GM23248 (cell line): Measurements from ENCODE around the gene IRF9. TPM values are rescaled to one million over a fixed set of nuclear protein-coding genes. Genes with fewer than 3 reads are reported as not detected.

ENCODE experiments used
- DNase-seq: peaks from one replicate; pipeline ENCODE4 v3.0.0-alpha.2; 2015
- H2AFZ ChIP-seq: fragments of 200-600 bp; sonication (generic); 2 replicates; pipeline ENCODE4 v1.6.1; 2016; ENCODE audit warnings: antibody characterized with exemption
- H3F3A ChIP-seq: fragments of 200-600 bp; sonication (generic); 2 replicates; pipeline ENCODE4 v1.6.1; 2016; ENCODE audit warnings: mild to moderate bottlenecking, antibody characterized with exemption, mixed run types; ENCODE audit not compliant: insufficient read depth
- H3K27ac ChIP-seq: fragments of 200-600 bp; sonication (generic); 2 replicates; pipeline ENCODE4 v1.5.1; 2016; ENCODE audit warnings: mild to moderate bottlenecking
- H3K27me3 ChIP-seq: fragments of 200-600 bp; sonication (generic); replicated peaks from 2 replicates; pipeline ENCODE4 v1.6.1; 2016; ENCODE audit warnings: mild to moderate bottlenecking; ENCODE audit not compliant: insufficient read depth
- H3K36me3 ChIP-seq: fragments of 200-600 bp; sonication (generic); 2 replicates; pipeline ENCODE4 v1.6.1; 2016; ENCODE audit warnings: low read depth, mild to moderate bottlenecking
- H3K4me1 ChIP-seq: fragments of 200-600 bp; sonication (generic); 2 replicates; pipeline ENCODE4 v1.6.1; 2016; ENCODE audit warnings: mild to moderate bottlenecking; ENCODE audit not compliant: insufficient read depth
- H3K4me2 ChIP-seq: fragments of 200-600 bp; sonication (generic); one replicate; pipeline ENCODE4 v1.6.1; 2016; ENCODE audit warnings: mild to moderate bottlenecking; ENCODE audit not compliant: unreplicated experiment
- H3K4me3 ChIP-seq: fragments of 200-600 bp; sonication (generic); 2 replicates; pipeline ENCODE4 v1.5.1; 2016; ENCODE audit warnings: mild to moderate bottlenecking
- H3K79me2 ChIP-seq: fragments of 200-600 bp; sonication (generic); 2 replicates; pipeline ENCODE4 v1.6.1; 2016; ENCODE audit warnings: mild to moderate bottlenecking; ENCODE audit not compliant: insufficient read depth
- H3K9ac ChIP-seq: fragments of 200-600 bp; sonication (generic); 2 replicates; pipeline ENCODE4 v1.6.1; 2016; ENCODE audit warnings: mild to moderate bottlenecking
- H3K9me2 ChIP-seq: fragments of 200-600 bp; sonication (generic); 2 replicates; pipeline ENCODE4 v1.6.1; 2016; ENCODE audit warnings: mixed run types, mild to moderate bottlenecking, moderate library complexity; ENCODE audit not compliant: insufficient read depth
- H3K9me3 ChIP-seq: fragments of 200-600 bp; sonication (generic); one replicate; pipeline ENCODE4 v1.6.1; 2017; ENCODE audit warnings: low read depth
- H4K20me1 ChIP-seq: fragments of 200-600 bp; sonication (generic); 2 replicates; pipeline ENCODE4 v1.6.0; 2016; ENCODE audit not compliant: insufficient read depth
- EZH2 ChIP-seq: fragments of 200-600 bp; sonication (generic); IDR thresholded peaks from 2 replicates; pipeline ENCODE4 v1.6.1; 2018; ENCODE audit warnings: antibody characterized with exemption, mild to moderate bottlenecking; ENCODE audit not compliant: insufficient read depth, poor library complexity, severe bottlenecking
- EZH2phosphoT487 ChIP-seq: fragments of 200-600 bp; sonication (generic); IDR thresholded peaks from 2 replicates; pipeline ENCODE4 v1.6.1; 2018; ENCODE audit warnings: antibody characterized with exemption, moderate library complexity, mild to moderate bottlenecking, low read depth; ENCODE audit not compliant: insufficient read depth
- WGBS, 2 experiments: methylation state at CpG; one replicate each; pipeline ENCODE4 v1.1.6; 2015 to 2017; ENCODE audit warnings: low lambda C conversion rate in 2 of 2, low coverage in 1 of 2; ENCODE audit errors: missing lambda C conversion rate in 2 of 2; 5-methylcytosine and 5-hydroxymethylcytosine counted together
- in situ Hi-C: fragments of 300-500 bp; cut with MboI; formaldehyde crosslinking; loops from 2 replicates; pipeline ENCODE4 v1.15.0; 2020
- polyA plus RNA-seq: library from polyadenylated mRNA; unstranded; fragments of >200 nt; fragmentation: Nextera tagmentation; extraction: Ambion mirVana; gene quantifications from 2 replicates; pipeline ENCODE4 v1.2.1, GENCODE V29; 2016
- total RNA-seq: library from RNA; depleted of rRNA; stranded (reverse); fragments of >200 nt; shearing (Covaris generic); gene quantifications from 2 replicates; pipeline ENCODE4 v1.2.3, GENCODE V29; 2014

IRF9 gene
- total and polyA plus RNA-seq, 2 experiments from 2014 or later: 56.7 to 87.1 TPM

- Histone ChIP-seq H3K4me3 (peak overlapping the region; percentile 84), H3K4me2 (peak overlapping the region; percentile 83), H3K27ac (peak overlapping the region; percentile 79; the same call in 1 of the 2 replicates), H3K4me1 (peaks cover 37% of the 10 kb centered on the region), H2AFZ (no peak overlapping the region), H4K20me1 (no peaks in the 10 kb centered on the region), H3K79me2 (peaks cover 55% of the 10 kb centered on the region), H3K36me3 (peaks cover 8% of the 10 kb centered on the region; the same call in 1 of the 2 replicates), H3K27me3 (no peaks in the 10 kb centered on the region), H3F3A (peaks cover 41% of the 10 kb centered on the region), H3K9me2 (no peaks in the 10 kb centered on the region), H3K9ac (peak overlapping the region; percentile 80), H3K9me3 (no peaks in the 10 kb centered on the region)
- DNase-seq: no peak
- TF ChIP-seq EZH2 (no peak), EZH2phosphoT487 (no peak)
- in situ Hi-C loops: no loop called here
- WGBS, 2 experiments: 81 to 88% methylated on average over 2 of the region's 2 CpGs
Measured at GRCh38 chr14:24145219-24145618, 15.8 kb upstream of the IRF9 start.

GRCh38 chr14:24145690-24146452 is 15.2 kb upstream of the IRF9 start:
- Histone ChIP-seq H3K9me2 (no peaks in the 10 kb centered on the region), H3F3A (peaks cover 41% of the 10 kb centered on the region), H3K9ac (peak overlapping the region; percentile 80), H2AFZ (peak overlapping the region; percentile 66), H3K27ac (peak overlapping the region; percentile 79), H3K4me3 (peak overlapping the region; percentile 84), H3K9me3 (no peaks in the 10 kb centered on the region), H3K79me2 (peaks cover 55% of the 10 kb centered on the region), H3K27me3 (no peaks in the 10 kb centered on the region), H4K20me1 (no peaks in the 10 kb centered on the region), H3K4me1 (peaks cover 37% of the 10 kb centered on the region), H3K4me2 (peak overlapping the region; percentile 83), H3K36me3 (peaks cover 8% of the 10 kb centered on the region; the same call in 1 of the 2 replicates)
- peak; percentile 80 for DNase-seq
- in situ Hi-C loops: no loop called here
- 15 to 17% methylated on average over 9 of the region's 9 CpGs for WGBS, 2 experiments
- TF ChIP-seq EZH2phosphoT487 (no peak), EZH2 (no peak)

GRCh38 chr14:24146453-24146977 is 14.6 kb upstream of the IRF9 start, which contains the start of gene PSME2:
TSS of gene PSME2 (minus strand) at chr14:24146610. CDS start at chr14:24146581, 29 bp downstream.
- Histone ChIP-seq H2AFZ (peak within 1 kb of the TSS; percentile 66), H3K4me1 (peaks cover 37% of the 10 kb centered on the region), H3K27ac (peak within 1 kb of the TSS; percentile 79), H3K9me2 (no peaks in the 10 kb centered on the region), H3K9me3 (no peaks in the 10 kb centered on the region), H3F3A (peaks cover 41% of the 10 kb centered on the region), H3K4me3 (peak within 1 kb of the TSS; percentile 84), H3K9ac (peak within 1 kb of the TSS; percentile 80), H3K79me2 (peaks cover 55% of the 10 kb centered on the region), H3K27me3 (no peaks in the 10 kb centered on the region), H3K36me3 (peaks cover 8% of the 10 kb centered on the region; the same call in 1 of the 2 replicates), H4K20me1 (no peaks in the 10 kb centered on the region), H3K4me2 (peak within 1 kb of the TSS; percentile 85)
- in situ Hi-C loops: no loop called here
- 0 to 1% methylated on average over 7 to 25 of the region's 25 CpGs for WGBS, 2 experiments
- DNase-seq: peak; percentile 95
- TF ChIP-seq EZH2phosphoT487: no peak
- no peak for TF ChIP-seq EZH2

- peak within 1 kb of the TSS; percentile 84 for H3K4me3 ChIP-seq
- H2AFZ ChIP-seq: peak within 1 kb of the TSS; percentile 66
- DNase-seq: peak; percentile 99
- H3K27me3 ChIP-seq: no peaks in the 10 kb centered on the region
- WGBS, 2 experiments: 0 to 2% methylated on average over 34 to 39 of the region's 57 CpGs
- peaks cover 8% of the 10 kb centered on the region; the same call in 1 of the 2 replicates for H3K36me3 ChIP-seq
- peak within 1 kb of the TSS; percentile 80 for H3K9ac ChIP-seq
- H3K79me2 ChIP-seq: peaks cover 55% of the 10 kb centered on the region
- no peaks in the 10 kb centered on the region for H3K9me2 ChIP-seq
- in situ Hi-C loops: no loop called here
- H3F3A ChIP-seq: peaks cover 37% of the 10 kb centered on the region
- peak within 1 kb of the TSS; percentile 85 for H3K4me2 ChIP-seq
- no peaks in the 10 kb centered on the region for H4K20me1 ChIP-seq
- TF ChIP-seq EZH2 (no peak), EZH2phosphoT487 (no peak)
- peaks cover 32% of the 10 kb centered on the region for H3K4me1 ChIP-seq
- no peaks in the 10 kb centered on the region for H3K9me3 ChIP-seq
- peak within 1 kb of the TSS; percentile 79 for H3K27ac ChIP-seq
Measured at GRCh38 chr14:24146978-24147760, 13.9 kb upstream of the IRF9 start, which contains the start of gene RNF31. TSS of gene RNF31 (plus strand) at chr14:24147498. CDS start at chr14:24147699, 201 bp downstream.
